Measurements from ENCODE around the gene ACAP3. TPM values are rescaled to one million over a fixed set of nuclear protein-coding genes. Genes with fewer than 3 reads are reported as not detected.

ACAP3 gene
- total RNA-seq, 2 experiments from 2014 or later = 17.5 to 24.3 TPM

DNA sequence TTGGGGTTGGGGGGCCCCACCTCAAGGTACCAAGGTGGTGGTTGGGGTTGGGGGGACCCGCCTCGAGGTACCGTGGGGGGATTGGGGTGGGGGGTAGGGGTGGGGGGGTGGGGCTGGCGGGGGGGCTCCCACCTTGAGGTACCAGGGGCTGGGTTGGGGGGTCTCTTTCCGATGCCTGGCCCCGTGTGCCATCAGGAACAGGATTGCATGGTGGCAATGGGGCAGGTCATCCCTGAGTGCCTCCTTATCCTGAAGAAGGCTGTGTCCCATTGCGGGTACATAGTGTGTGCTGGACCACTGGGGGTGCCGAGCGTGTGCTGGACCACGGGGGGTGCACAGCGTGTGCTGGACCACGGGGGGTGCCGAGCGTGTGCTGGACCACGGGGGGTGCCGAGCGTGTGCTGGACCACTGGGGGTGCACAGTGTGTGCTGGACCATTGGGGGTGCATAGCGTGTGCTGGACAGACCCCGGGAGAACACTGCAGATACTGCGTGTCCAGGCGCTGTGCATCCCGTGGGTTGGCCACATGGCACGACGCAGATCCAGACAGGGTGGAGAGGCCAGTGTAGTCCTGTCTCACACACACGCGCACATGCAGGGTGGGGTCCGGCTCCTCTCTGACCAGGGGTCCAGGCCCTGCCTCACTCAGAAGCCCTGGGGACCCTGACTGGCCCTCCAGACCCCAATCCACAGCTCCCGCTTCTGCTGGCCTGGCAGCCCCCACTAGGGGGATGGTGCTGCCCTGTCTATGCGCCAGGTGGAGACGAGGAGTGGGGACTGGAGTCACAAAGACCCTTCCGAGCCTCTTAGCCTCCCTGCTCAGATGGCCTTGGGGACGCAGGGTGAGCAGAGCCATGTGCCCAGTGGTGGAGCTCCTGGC, 23.3 kb downstream of the ACAP3 start:
- intact Hi-C loops (cut with DNase I, micrococcal nuclease) = no loop called here
- no peak for DNase-seq
- Mint-ChIP-seq H3K27me3 (no peaks in the 10 kb centered on the region), H3K27ac (no peak overlapping the region), H3K9me3 (ENCODE audit: low read depth) (no peaks in the 10 kb centered on the region), H3K36me3 (ENCODE audit: low read depth) (no peaks in the 10 kb centered on the region), H3K4me1 (no peaks in the 10 kb centered on the region), H3K4me3 (no peak overlapping the region)
- CTCF ChIA-PET = interaction anchor here (0.8 kb wide), 1 partner anchor 16 kb away, joined by 3 read pairs; no protein-coding TSS in a partner anchor
- no peak for ATAC-seq
- POLR2A ChIA-PET = no interaction called here

- POLR2A ChIA-PET = no interaction called here
- ATAC-seq = no peak
- DNase-seq = peak; percentile 35
- no peaks in the 10 kb centered on the region for H3K4me1 Mint-ChIP-seq
- no peaks in the 10 kb centered on the region for H3K36me3 Mint-ChIP-seq (ENCODE audit: low read depth)
- CTCF ChIA-PET = interaction anchor here (1.1 kb wide), 1 partner anchor 10 kb away, joined by 3 read pairs; the partner anchor contains the start of gene UBE2J2
- H3K27me3 Mint-ChIP-seq = no peaks in the 10 kb centered on the region
- intact Hi-C loops (cut with DNase I, micrococcal nuclease) = no loop called here
- no peak overlapping the region for H3K27ac Mint-ChIP-seq
- no peaks in the 10 kb centered on the region for H3K9me3 Mint-ChIP-seq (ENCODE audit: low read depth)
- H3K4me3 Mint-ChIP-seq = no peak overlapping the region
These were observed 23.9 kb downstream of the ACAP3 start for GRCh38 chr1:1283821-1284220.

DNA sequence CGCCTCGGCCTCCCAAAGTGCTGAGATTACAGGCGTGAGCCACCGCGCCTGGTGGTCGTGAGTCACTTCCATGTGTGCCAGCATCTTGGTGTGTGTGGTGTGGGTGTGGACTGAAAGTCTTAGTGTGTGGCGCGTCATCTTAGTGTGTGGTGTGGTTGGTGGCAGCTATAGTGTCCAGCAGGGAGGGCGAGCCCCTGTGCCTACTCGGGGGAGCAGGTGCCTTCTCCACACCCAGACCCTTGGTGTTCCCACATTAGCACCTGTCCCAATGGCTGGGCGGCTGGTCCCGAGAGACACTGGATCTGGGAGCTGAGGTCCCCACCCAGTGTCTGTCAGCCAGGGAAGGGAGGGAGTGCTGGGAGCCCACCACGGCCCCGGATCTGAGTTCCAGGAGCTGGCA, 24.7 kb downstream of the ACAP3 start:
- Mint-ChIP-seq H3K9me3 (ENCODE audit: low read depth) (no peaks in the 10 kb centered on the region), H3K4me3 (no peak overlapping the region), H3K36me3 (ENCODE audit: low read depth) (no peaks in the 10 kb centered on the region), H3K27me3 (no peaks in the 10 kb centered on the region), H3K4me1 (no peaks in the 10 kb centered on the region), H3K27ac (no peak overlapping the region)
- CTCF ChIA-PET = interaction anchor here (1.1 kb wide), 1 partner anchor 9 kb away, joined by 3 read pairs; the partner anchor contains the start of gene UBE2J2
- POLR2A ChIA-PET = no interaction called here
- ATAC-seq (peak; percentile 54), DNase-seq (peak; percentile 54)
- intact Hi-C loops (cut with DNase I, micrococcal nuclease) = no loop called here

DNA sequence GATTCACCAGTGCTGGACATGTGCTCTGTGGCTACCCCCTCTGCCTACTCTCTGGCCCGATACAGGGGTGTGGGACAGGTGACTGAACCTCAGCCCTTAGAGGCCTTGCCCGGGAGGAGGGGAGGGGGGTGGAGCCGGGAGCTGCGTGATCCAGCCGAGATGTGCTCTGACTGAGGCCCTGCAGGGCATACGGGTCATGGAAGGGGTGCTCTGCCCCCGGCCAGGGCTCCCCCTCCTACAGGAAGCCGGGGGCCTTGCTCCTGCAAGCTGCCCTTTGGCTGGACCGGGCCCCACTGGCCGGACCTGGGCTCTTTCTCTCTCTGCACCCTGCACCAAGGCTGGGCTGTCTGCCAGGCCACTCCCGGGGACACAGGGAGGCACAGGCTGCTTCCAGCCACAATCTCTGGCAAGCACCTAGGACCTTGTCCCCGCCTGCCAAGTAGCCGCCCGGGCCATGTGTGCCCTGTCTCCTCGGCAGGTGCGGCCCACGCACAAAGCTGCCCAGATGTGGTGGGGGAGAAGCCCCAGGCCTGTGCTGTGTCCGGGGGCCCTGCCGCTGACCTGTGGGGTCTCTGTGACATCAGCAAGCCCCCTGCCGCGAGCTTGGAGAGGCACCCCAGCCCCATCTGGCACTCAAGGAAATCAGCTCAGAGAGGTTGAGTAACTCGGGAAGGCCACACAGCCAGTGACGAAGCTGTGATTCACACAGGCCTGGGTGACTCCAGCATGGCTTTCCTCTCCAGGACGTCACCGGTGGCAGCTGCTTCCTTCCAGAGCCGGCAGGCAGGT, 26.0 kb downstream of the ACAP3 start:
- no peaks in the 10 kb centered on the region for H3K36me3 Mint-ChIP-seq (ENCODE audit: low read depth)
- DNase-seq = peak; percentile 61
- no peaks in the 10 kb centered on the region for H3K4me1 Mint-ChIP-seq
- ChIA-PET POLR2A (no interaction called here), CTCF (no interaction called here)
- no peak overlapping the region for H3K27ac Mint-ChIP-seq
- ATAC-seq = peak; percentile 75
- no peaks in the 10 kb centered on the region for H3K27me3 Mint-ChIP-seq
- no peaks in the 10 kb centered on the region for H3K9me3 Mint-ChIP-seq (ENCODE audit: low read depth)
- intact Hi-C loops (cut with DNase I, micrococcal nuclease) = no loop called here
- H3K4me3 Mint-ChIP-seq = no peak overlapping the region

DNA sequence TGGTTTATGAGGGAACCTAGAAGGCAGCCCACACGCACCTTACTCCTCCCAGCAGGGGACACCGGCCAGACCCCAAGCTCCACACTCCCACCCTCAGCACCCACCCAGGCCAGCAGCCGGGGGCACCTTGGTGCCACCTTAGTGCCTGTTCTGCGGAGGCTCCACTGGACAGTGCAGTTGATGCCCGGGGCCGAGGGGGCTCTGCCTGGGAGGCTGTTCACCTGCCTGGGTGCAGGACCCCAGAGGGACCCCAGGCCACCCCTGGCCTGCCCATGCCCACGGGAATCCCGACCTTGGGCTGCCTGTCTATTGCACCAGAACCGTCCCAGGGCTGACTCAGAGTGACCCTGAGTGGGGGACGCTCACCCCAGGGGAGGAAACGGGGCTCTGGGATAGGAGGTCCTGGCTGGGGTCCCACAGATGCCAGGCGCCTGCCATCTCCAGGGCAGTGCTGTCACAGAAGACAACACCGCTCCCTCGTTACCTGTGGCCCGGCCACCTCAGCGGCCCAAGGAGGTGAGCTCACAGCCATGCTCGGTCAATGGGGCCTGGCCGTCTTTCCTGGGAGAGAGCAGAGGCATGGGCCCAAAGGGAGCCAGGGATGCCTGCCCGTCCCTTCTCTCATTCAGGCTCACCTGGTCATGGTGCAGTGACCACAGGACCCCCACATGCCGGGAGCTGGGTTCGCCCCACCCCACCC, 26.8 kb downstream of the ACAP3 start:
- ATAC-seq = no peak
- no peak for DNase-seq
- H3K36me3 Mint-ChIP-seq (ENCODE audit: low read depth) = no peaks in the 10 kb centered on the region
- H3K27ac Mint-ChIP-seq = no peak overlapping the region
- no peak overlapping the region for H3K4me3 Mint-ChIP-seq
- POLR2A ChIA-PET = no interaction called here
- H3K27me3 Mint-ChIP-seq = no peaks in the 10 kb centered on the region
- intact Hi-C loops (cut with DNase I, micrococcal nuclease) = no loop called here
- no peaks in the 10 kb centered on the region for H3K9me3 Mint-ChIP-seq (ENCODE audit: low read depth)
- no peaks in the 10 kb centered on the region for H3K4me1 Mint-ChIP-seq
- CTCF ChIA-PET = no interaction called here

DNA sequence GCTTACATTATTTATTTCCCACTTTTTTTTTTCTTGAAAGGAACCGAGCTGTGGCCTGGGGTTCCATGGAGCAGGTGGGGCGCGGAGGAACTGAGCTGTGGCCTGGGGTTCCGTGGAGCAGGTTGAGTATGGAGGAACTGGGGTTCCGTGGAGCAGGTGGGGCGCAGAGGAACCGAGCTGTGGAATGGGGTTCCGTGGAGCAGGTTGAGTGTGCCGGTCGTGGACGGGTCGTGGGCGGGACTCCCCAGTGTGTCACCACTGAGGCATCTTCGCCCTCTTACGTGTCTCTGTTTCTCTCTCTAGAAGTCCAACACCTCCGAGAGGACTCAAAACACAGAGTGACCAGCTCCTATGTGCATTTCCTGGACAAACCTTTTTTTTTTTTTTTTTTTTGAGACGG, 28.7 kb downstream of the ACAP3 start:
- intact Hi-C loops (cut with DNase I, micrococcal nuclease) = loop anchor here in 1 of 2 experiments (10.0 kb wide), 2 partner anchors 236 to 336 kb away; partner anchors contain the start of genes ATAD3A and MIB2
- H3K27me3 Mint-ChIP-seq = no peaks in the 10 kb centered on the region
- H3K4me1 Mint-ChIP-seq = peaks cover 4% of the 10 kb centered on the region
- ChIA-PET POLR2A (no interaction called here), CTCF (no interaction called here)
- H3K4me3 Mint-ChIP-seq = no peak overlapping the region
- no peaks in the 10 kb centered on the region for H3K36me3 Mint-ChIP-seq (ENCODE audit: low read depth)
- no peak overlapping the region for H3K27ac Mint-ChIP-seq
- no peaks in the 10 kb centered on the region for H3K9me3 Mint-ChIP-seq (ENCODE audit: low read depth)
- no peak for DNase-seq
- ATAC-seq = no peak

- H3K9me3 Mint-ChIP-seq (ENCODE audit: low read depth) = no peaks in the 10 kb centered on the region
- intact Hi-C loops (cut with DNase I, micrococcal nuclease) = loop anchor here in 1 of 2 experiments (10.0 kb wide), 2 partner anchors 236 to 336 kb away; partner anchors contain the start of genes ATAD3A and MIB2
- ChIA-PET POLR2A (no interaction called here), CTCF (no interaction called here)
- DNase-seq (no peak), ATAC-seq (no peak)
- H3K4me3 Mint-ChIP-seq = no peak overlapping the region
- no peak overlapping the region for H3K27ac Mint-ChIP-seq
- no peaks in the 10 kb centered on the region for H3K27me3 Mint-ChIP-seq
- H3K4me1 Mint-ChIP-seq = peaks cover 4% of the 10 kb centered on the region
- H3K36me3 Mint-ChIP-seq (ENCODE audit: low read depth) = no peaks in the 10 kb centered on the region
These were observed 29.1 kb downstream of the ACAP3 start for GRCh38 chr1:1278620-1279019.

DNA sequence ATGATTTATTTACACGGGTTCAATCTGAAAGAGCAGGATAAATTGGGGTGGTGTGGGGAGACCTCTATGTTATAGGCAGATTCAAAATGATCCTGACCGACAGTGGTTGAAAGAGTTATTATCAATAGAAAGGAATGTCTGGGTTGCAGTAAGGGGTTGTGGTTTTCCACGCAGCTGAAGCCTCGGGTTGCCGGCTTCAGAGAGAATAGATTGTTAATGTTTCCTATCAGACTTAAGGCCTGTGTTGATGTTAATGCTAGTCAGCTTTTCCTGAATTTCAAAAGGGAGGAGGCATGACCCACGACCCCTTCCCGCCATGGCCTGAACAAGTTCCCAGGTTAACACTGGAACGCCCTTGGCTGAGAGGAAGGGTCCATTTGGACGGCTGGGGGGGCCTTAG, 31.9 kb downstream of the ACAP3 start:
- peaks cover 24% of the 10 kb centered on the region for H3K4me1 Mint-ChIP-seq
- ChIA-PET POLR2A (no interaction called here), CTCF (interaction anchor here (0.6 kb wide), 1 partner anchor 30 kb away, joined by 4 read pairs; no protein-coding TSS in a partner anchor)
- ATAC-seq (no peak), DNase-seq (no peak)
- peaks cover 18% of the 10 kb centered on the region for H3K36me3 Mint-ChIP-seq (ENCODE audit: low read depth)
- H3K27ac Mint-ChIP-seq = no peak overlapping the region
- H3K4me3 Mint-ChIP-seq = no peak overlapping the region
- no peaks in the 10 kb centered on the region for H3K27me3 Mint-ChIP-seq
- no peaks in the 10 kb centered on the region for H3K9me3 Mint-ChIP-seq (ENCODE audit: low read depth)
- intact Hi-C loops (cut with DNase I, micrococcal nuclease) = loop anchor here in 1 of 2 experiments (10.0 kb wide), 2 partner anchors 239 to 339 kb away; partner anchors contain the start of genes ATAD3A and MIB2

GRCh38 chr1:1274931-1275431, 32.7 kb downstream of the ACAP3 start:
- Mint-ChIP-seq H3K27me3 (no peaks in the 10 kb centered on the region), H3K36me3 (ENCODE audit: low read depth) (peaks cover 26% of the 10 kb centered on the region), H3K27ac (no peak overlapping the region), H3K4me1 (peaks cover 32% of the 10 kb centered on the region), H3K4me3 (peak overlapping the region; percentile 69), H3K9me3 (ENCODE audit: low read depth) (no peaks in the 10 kb centered on the region)
- intact Hi-C loops (cut with DNase I, micrococcal nuclease) = loop anchor here (5.0 to 10.0 kb wide), 4 partner anchors 32 to 340 kb away; partner anchors contain the start of genes ACAP3 (in 1 of the 2), ATAD3A (in 1 of the 2), MIB2 (in 1 of the 2) and PUSL1 (in 1 of the 2)
- ChIA-PET CTCF (no interaction called here), POLR2A (no interaction called here)
- DNase-seq = no peak
- no peak for ATAC-seq

DNA sequence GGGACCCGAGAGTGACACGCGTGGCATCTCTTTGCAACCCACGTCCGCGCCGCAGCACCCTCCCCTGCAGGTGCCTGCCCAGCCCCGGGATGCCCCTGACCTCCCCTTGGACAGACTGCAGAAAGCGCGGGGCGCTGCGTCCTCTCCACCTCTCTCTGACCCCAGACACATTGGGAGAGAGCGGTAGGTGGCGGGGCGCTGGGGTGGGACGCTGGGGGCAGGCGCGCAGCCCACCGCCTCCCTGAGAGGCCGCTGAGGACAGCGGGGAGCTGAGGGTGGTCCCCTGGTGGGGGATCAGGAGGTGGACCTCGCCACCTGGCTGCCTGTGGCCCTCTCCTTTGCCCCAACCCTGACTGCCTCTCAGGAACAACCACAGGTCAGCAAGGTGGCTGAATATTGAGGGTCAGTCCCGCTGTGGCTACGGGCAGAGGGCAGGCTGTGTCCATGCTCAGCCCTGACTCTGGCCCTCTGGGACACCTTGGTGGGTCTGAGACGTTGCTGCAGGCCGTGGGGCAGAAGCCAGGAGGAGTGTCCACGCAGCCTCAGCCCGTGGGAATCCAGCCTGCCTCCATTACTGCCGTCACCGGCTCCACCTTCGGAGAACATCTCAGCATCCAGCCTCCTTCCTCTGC, 33.3 kb downstream of the ACAP3 start:
- ATAC-seq (no peak), DNase-seq (no peak)
- intact Hi-C loops (cut with DNase I, micrococcal nuclease) = loop anchor here (5.0 to 10.0 kb wide), 4 partner anchors 33 to 340 kb away; partner anchors contain the start of genes ACAP3 (in 1 of the 2), ATAD3A (in 1 of the 2), MIB2 (in 1 of the 2) and PUSL1 (in 1 of the 2)
- Mint-ChIP-seq H3K27me3 (no peaks in the 10 kb centered on the region), H3K36me3 (ENCODE audit: low read depth) (peaks cover 30% of the 10 kb centered on the region), H3K27ac (no peak overlapping the region), H3K9me3 (ENCODE audit: low read depth) (no peaks in the 10 kb centered on the region), H3K4me3 (peak overlapping the region; percentile 69), H3K4me1 (peaks cover 36% of the 10 kb centered on the region)
- POLR2A ChIA-PET = no interaction called here
- CTCF ChIA-PET = interaction anchor here (1.0 to 1.4 kb wide), 2 partner anchors 9 to 25 kb away, joined by 3 read pairs; no protein-coding TSS in a partner anchor

Measured in activated CD4-positive, alpha-beta T cell treated with anti-CD3 and anti-CD28 coated beads for 36 hours (primary cell).